Mesodermal cell (in vitro differentiated cells): ENCODE data around the gene PER2. TPM values are rescaled to one million over a fixed set of nuclear protein-coding genes. Genes with fewer than 3 reads are reported as not detected.
"Not testable (repeated sequence)": the region's sequence is repeated elsewhere in the genome, so short reads cannot be mapped to it uniquely, and the experiment has no call there.

Source experiments
- H3K27ac ChIP-seq: 2 replicates; pipeline ENCODE4 v1.7.0; 2013; ENCODE audit warnings: mild to moderate bottlenecking, low read depth, low read length, moderate library complexity; ENCODE audit not compliant: severe bottlenecking
- H3K36me3 ChIP-seq: 2 replicates; pipeline ENCODE4 v1.7.1; 2013; ENCODE audit warnings: mild to moderate bottlenecking, low read length, moderate library complexity; ENCODE audit not compliant: control insufficient read depth, insufficient read depth
- H3K4me1 ChIP-seq: one replicate; pipeline ENCODE4 v1.7.1; 2013; ENCODE audit warnings: mild to moderate bottlenecking, low read length; ENCODE audit not compliant: insufficient read depth, control insufficient read depth, poor library complexity, severe bottlenecking
- H3K4me3 ChIP-seq: 2 replicates; pipeline ENCODE4 v1.7.0; 2013; ENCODE audit warnings: low read length, control low read depth, mild to moderate bottlenecking; ENCODE audit not compliant: insufficient read depth, poor library complexity, severe bottlenecking; ENCODE audit errors: extremely low read depth
- H3K9me3 ChIP-seq: 2 replicates; pipeline ENCODE4 v1.7.1; 2013; ENCODE audit warnings: mild to moderate bottlenecking, low read length, moderate library complexity; ENCODE audit not compliant: control insufficient read depth
- WGBS, 2 experiments: methylation state at CpG; one replicate each; pipeline ENCODE4 v1.1.5; 2013; ENCODE audit warnings: missing lambda C conversion rate in 2 of 2; ENCODE audit not compliant: insufficient coverage in 2 of 2; 5-methylcytosine and 5-hydroxymethylcytosine counted together
- polyA plus RNA-seq, 2 experiments: library from polyadenylated mRNA; stranded (reverse); fragments of 50-300 nt; gene quantifications; one replicate each; pipeline ENCODE4 v1.2.3, GENCODE V29; 2013

Gene PER2
- polyA plus RNA-seq (2013, experiment 1 of 2) = 2.6 TPM
- polyA plus RNA-seq (2013, experiment 2 of 2) = 3.0 TPM

- H3K9me3 ChIP-seq = no peaks in the 10 kb centered on the region
- H3K4me1 ChIP-seq = peaks cover 34% of the 10 kb centered on the region
- H3K36me3 ChIP-seq = no peaks in the 10 kb centered on the region
- H3K27ac ChIP-seq = peak within 1 kb of the TSS; percentile 90
- WGBS, 2 experiments = 3 to 6% methylated on average over 49 to 57 of the region's 65 CpGs
- H3K4me3 ChIP-seq = peak within 1 kb of the TSS; percentile 55
These were observed at the start of gene PER2 for GRCh38 chr2:238287737-238288649. Gene PER2, minus strand, starts transcription at chr2:238288610. Its CDS starts 10,674 bp downstream, at chr2:238277936.

GRCh38 chr2:238337846-238338245 is 49.4 kb upstream of the PER2 start:
- H3K4me1 ChIP-seq = no peaks in the 10 kb centered on the region
- H3K27ac ChIP-seq = no peak overlapping the region
- H3K9me3 ChIP-seq = no peaks in the 10 kb centered on the region
- H3K4me3 ChIP-seq = no peak overlapping the region
- peaks cover 25% of the 10 kb centered on the region for H3K36me3 ChIP-seq
- WGBS, 2 experiments = 94 to 96% methylated on average over 5 of the region's 5 CpGs

DNA sequence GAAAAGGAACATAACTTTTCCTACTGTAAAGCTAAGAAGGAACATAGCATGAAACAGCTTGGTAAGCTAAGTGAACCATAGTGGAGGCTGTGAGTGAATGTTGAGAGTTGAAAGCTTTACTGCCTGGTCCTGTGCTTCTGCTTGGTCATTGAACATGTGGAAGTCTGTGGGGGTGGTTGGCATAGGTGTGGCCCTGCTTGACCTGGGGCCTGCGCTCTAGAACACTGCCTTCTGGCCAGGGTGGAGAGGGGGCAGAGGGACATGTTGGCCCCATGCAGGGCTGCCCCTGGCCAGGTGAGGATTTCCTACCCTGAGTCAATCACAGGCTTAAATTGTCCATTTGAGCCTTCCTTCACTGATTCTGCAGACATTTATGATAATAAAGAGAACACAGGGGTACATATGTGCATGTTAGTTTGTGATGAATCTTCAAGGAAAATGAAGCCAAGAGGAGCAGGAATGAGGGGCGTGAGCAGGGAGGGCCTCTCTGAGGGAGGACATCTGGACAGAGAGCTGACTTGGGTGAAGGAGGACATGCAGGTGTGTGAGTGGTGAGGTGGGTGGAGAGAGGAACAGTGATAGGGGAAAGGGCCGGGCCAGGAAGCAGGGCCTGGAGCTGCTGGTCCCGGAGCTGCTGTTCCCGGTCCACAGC is 48.5 kb upstream of the PER2 start:
- no peaks in the 10 kb centered on the region for H3K9me3 ChIP-seq
- H3K27ac ChIP-seq = no peak overlapping the region
- WGBS, 2 experiments = 96 to 97% methylated on average over 4 of the region's 5 CpGs
- H3K4me1 ChIP-seq = no peaks in the 10 kb centered on the region
- no peak overlapping the region for H3K4me3 ChIP-seq
- peaks cover 27% of the 10 kb centered on the region for H3K36me3 ChIP-seq

- Histone ChIP-seq H3K36me3 (peaks cover 32% of the 10 kb centered on the region), H3K9me3 (no peaks in the 10 kb centered on the region), H3K27ac (no peak overlapping the region), H3K4me1 (no peaks in the 10 kb centered on the region), H3K4me3 (no peak overlapping the region)
- 94 to 100% methylated on average over 2 of the region's 2 CpGs for WGBS, 2 experiments
These were observed 47.7 kb upstream of the PER2 start for GRCh38 chr2:238336151-238336550.

DNA sequence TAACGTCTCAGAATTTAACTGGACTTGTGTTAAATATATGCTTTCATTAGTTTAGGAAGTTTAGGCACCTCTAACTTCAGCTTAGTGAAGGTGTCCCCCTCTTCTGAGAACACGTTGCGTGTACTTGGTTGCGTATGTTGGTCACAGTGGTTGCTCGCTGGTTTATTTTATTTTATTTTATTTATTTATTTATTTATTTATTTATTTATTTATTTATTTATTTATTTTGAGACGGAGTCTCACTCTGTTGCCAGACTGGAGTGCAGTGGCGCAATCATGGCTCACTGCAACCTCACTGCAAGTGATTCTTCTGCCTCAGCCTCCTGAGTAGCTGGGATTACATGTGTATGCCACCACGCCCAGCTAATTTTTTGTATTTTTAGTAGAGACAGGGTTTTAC is 47.2 kb upstream of the PER2 start:
- not testable (repeated sequence) for H3K9me3 ChIP-seq, H3K27ac ChIP-seq, H3K4me3 ChIP-seq, H3K4me1 ChIP-seq
- H3K36me3 ChIP-seq = peaks cover 32% of the 10 kb centered on the region
- WGBS, 2 experiments = 100% methylated on average over 1 of the region's 8 CpGs

DNA sequence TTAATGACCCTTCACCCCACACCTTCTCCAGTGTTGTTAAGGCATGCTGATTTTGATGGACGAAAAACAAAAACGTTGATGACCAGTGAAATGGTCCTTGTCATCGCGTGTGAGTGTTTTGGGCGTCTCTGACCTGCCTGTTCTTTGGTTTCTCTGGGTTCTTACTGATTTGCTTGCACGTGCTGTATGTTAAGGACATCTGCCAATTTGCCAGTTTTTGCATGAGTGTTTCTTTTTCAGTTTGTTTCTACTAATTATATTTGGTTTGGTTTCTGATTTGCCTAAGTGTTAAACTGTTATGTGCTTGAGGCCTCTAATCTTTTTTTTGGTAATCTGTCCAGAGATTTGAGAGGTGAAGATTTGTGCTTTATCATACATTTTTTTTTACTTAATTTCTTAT is 46.5 kb upstream of the PER2 start:
- WGBS, 2 experiments = 92% methylated on average over 5 to 6 of the region's 6 CpGs
- H3K36me3 ChIP-seq = peaks cover 40% of the 10 kb centered on the region
- no peak overlapping the region for H3K4me3 ChIP-seq
- no peaks in the 10 kb centered on the region for H3K9me3 ChIP-seq
- no peaks in the 10 kb centered on the region for H3K4me1 ChIP-seq
- H3K27ac ChIP-seq = no peak overlapping the region

GRCh38 chr2:238331916-238332315 is 43.5 kb upstream of the PER2 start:
- Histone ChIP-seq H3K27ac (no peak overlapping the region), H3K4me3 (no peak overlapping the region), H3K4me1 (no peaks in the 10 kb centered on the region), H3K9me3 (no peaks in the 10 kb centered on the region), H3K36me3 (peaks cover 63% of the 10 kb centered on the region)
- whole genome bisulfite sequencing, 2 experiments = 89% methylated on average over 3 of the region's 5 CpGs; no CpG with 5 or more reads in 1 of the 2 experiments

DNA sequence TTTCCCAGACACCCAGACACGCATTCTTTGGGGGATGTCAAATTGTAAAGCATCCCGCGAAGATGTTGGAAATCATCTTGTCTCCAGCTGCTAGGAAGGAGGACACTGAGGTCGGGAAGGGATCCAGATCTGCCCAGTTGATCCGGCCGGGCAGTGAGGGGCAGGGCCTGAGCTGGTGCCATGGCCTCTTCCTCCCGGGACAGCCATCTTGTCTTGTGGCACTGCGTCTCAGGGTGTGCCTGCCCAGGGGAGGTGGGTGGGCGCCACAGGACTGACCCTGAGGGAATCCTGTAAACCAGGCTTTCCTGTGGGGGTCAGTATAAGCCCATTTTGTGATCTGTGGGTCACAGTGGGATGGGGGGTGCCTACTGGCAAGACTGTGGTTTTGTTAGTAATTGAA is 42.0 kb upstream of the PER2 start:
- H3K4me1 ChIP-seq = no peaks in the 10 kb centered on the region
- no peak overlapping the region for H3K27ac ChIP-seq
- peaks cover 63% of the 10 kb centered on the region for H3K36me3 ChIP-seq
- H3K9me3 ChIP-seq = no peaks in the 10 kb centered on the region
- WGBS, 2 experiments = 94% methylated on average over 8 to 9 of the region's 9 CpGs
- no peak overlapping the region for H3K4me3 ChIP-seq

DNA sequence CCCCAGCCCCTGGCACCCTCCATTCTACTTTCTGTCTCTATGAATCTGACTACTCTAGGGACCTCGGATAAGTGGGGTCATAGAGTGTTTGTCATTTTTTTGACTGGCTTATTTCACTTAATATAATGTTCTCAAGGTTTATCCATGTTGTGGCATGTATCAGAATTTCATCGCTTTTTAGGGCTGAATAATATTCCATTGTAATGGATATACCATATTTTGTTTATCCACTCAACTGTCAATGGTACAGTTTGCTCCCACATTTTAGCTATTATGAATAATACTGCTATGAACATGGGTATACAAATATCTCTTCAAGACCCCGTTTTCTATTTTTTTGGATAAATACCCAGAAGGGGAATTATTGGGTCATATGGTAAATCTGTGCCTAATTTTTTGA is 39.3 kb upstream of the PER2 start:
- WGBS, 2 experiments = no CpG with 5 or more reads among the region's 3 CpGs

GRCh38 chr2:238326801-238327365 is 38.5 kb upstream of the PER2 start:
- Histone ChIP-seq H3K4me1 (no peaks in the 10 kb centered on the region), H3K27ac (no peak overlapping the region), H3K9me3 (no peaks in the 10 kb centered on the region), H3K36me3 (peaks cover 71% of the 10 kb centered on the region), H3K4me3 (no peak overlapping the region)
- WGBS, 2 experiments = 87 to 95% methylated on average over 10 to 12 of the region's 12 CpGs

More for the DNA sequence above, 39.3 kb upstream of the PER2 start:
- Histone ChIP-seq H3K4me1 (no peaks in the 10 kb centered on the region), H3K9me3 (no peaks in the 10 kb centered on the region), H3K4me3 (no peak overlapping the region), H3K36me3 (peaks cover 70% of the 10 kb centered on the region), H3K27ac (no peak overlapping the region)
